ENCODE results near the gene SRRM5.

GRCh38 chr19:43620061-43621001 lies 8.4 kb downstream of the SRRM5 start:
- TF ChIP-seq POLR2A (IDR thresholded peaks at IDR 0.05; ENCODE audit: low read length) (no peak), GATA1 (IDR thresholded peaks at IDR 0.05; ENCODE audit: low read depth, low read length) (no peak)
